CD8-positive, alpha-beta memory T cell (primary cell): ENCODE measurements around the gene BSG. TPM values are rescaled to one million over a fixed set of nuclear protein-coding genes. Genes with fewer than 3 reads are reported as not detected.
"Not testable (repeated sequence)": the region's sequence is repeated elsewhere in the genome, so short reads cannot be mapped to it uniquely, and the experiment has no call there.

Source experiments
- CTCF ChIA-PET: fragments of 350-600 bp; sonication (Branson Sonifier 250); formaldehyde crosslinking; loops from one replicate; lab custom pipeline; 2021; ENCODE audit warnings: antibody characterized with exemption; lab: Charles Lee
- POLR2A ChIA-PET: fragments of 350-600 bp; sonication (Branson Sonifier 250); formaldehyde crosslinking; loops from one replicate; lab custom pipeline; 2021; ENCODE audit warnings: antibody characterized with exemption; lab: Charles Lee
- DNase-seq, 5 donors: peaks; one replicate each; pipeline versions ENCODE4 v3.0.0 to v3.0.0-alpha.2; 2020 to 2022; ENCODE audit warnings: mixed read lengths in 1 of 5
- H3K27ac ChIP-seq: one replicate; pipeline ENCODE4 v1.7.0; 2013; ENCODE audit warnings: low read depth, mild to moderate bottlenecking, low read length, moderate library complexity
- H3K27me3 ChIP-seq: 2 replicates; pipeline ENCODE4 v1.7.0; 2013; ENCODE audit warnings: low read length, mild to moderate bottlenecking; ENCODE audit not compliant: insufficient read depth, poor library complexity, severe bottlenecking
- H3K36me3 ChIP-seq: 2 replicates; pipeline ENCODE4 v1.7.0; 2013; ENCODE audit warnings: mild to moderate bottlenecking, low read length, moderate library complexity; ENCODE audit not compliant: insufficient read depth
- H3K4me1 ChIP-seq: 2 replicates; pipeline ENCODE4 v1.7.0; 2013; ENCODE audit warnings: mild to moderate bottlenecking, low read length, moderate library complexity; ENCODE audit not compliant: insufficient read depth
- H3K4me3 ChIP-seq: 2 replicates; pipeline ENCODE4 v1.7.0; 2013; ENCODE audit warnings: mild to moderate bottlenecking, low read length
- H3K9me3 ChIP-seq: 2 replicates; pipeline ENCODE4 v1.7.0; 2013; ENCODE audit warnings: mild to moderate bottlenecking, low read length
- H3K27ac Mint-ChIP-seq, 8 donors: one replicate each; pipeline ENCODE4 v1.8.0; 2020 to 2021; ENCODE audit warnings: mixed read lengths in 8 of 8, mild to moderate bottlenecking in 6 of 8, inconsistent platforms in 3 of 8, moderate library complexity in 3 of 8
- H3K27me3 Mint-ChIP-seq, 2 donors: one replicate each; pipeline ENCODE4 v1.8.0; 2020 to 2021; ENCODE audit warnings: mixed read lengths in 2 of 2, mild to moderate bottlenecking in 1 of 2, moderate library complexity in 1 of 2
- H3K36me3 Mint-ChIP-seq, 3 donors: one replicate each; pipeline ENCODE4 v1.8.0; 2020 to 2021; ENCODE audit warnings: mixed read lengths in 3 of 3, inconsistent platforms in 1 of 3, mild to moderate bottlenecking in 1 of 3
- H3K4me1 Mint-ChIP-seq, 3 donors: one replicate each; pipeline ENCODE4 v1.8.0; 2020 to 2021; ENCODE audit warnings: mixed read lengths in 3 of 3, inconsistent platforms in 1 of 3, mild to moderate bottlenecking in 1 of 3
- H3K4me3 Mint-ChIP-seq, 7 donors: one replicate each; pipeline ENCODE4 v1.8.0; 2020 to 2021; ENCODE audit warnings: mixed read lengths in 7 of 7, mild to moderate bottlenecking in 6 of 7, moderate library complexity in 4 of 7, inconsistent platforms in 2 of 7
- H3K9me3 Mint-ChIP-seq, 5 donors: one replicate each; pipeline ENCODE4 v1.8.0; 2020 to 2022; ENCODE audit warnings: mixed read lengths in 5 of 5, mild to moderate bottlenecking in 3 of 5, moderate library complexity in 2 of 5, inconsistent platforms in 1 of 5
- polyA plus RNA-seq: library from polyadenylated mRNA; unstranded; fragments of 300-500 nt; fragmentation: Illumina TruSeq; gene quantifications from one replicate; pipeline ENCODE4 v1.2.3, GENCODE V29; 2021
- total RNA-seq, 2 experiments: library from RNA; stranded (reverse); gene quantifications; one replicate each; pipeline ENCODE4 v1.2.3, GENCODE V29; 2021

The BSG gene
- total and polyA plus RNA-seq, 3 experiments from 2014 or later = 250 to 436 (median 262) TPM

DNA sequence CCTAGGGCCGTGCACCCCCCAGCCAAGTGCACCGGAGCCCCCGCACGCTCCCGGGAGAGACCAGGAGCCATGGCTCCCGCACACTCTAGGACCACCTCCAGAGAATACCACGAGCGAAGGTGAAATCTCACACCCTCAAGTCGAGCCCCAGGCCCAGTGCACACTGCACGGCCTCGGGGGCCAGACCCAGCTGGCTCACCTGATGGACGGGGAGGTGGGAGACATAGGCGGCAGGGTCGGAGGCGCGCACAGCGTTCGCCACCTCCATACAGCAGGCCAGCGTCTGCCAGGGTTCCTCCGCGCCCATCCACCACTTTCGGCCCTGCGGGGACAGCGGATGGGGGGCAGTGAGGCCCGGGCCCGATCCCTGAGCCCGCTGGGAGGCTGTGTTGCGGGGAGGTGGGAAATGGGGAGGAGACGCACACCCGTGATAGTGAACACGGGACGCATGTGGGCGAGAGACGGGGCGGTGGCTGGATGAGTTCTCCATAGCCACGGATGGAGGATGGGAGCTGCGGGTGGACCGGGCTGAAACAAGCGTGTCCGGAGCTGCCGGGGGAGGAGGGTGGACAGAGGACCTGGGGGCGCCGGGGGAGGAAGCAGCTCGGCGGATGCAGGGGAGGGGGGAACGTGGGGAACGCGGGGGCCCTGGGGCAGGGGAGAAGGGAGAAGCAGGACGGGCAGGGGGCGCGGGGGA is 47.9 kb downstream of the BSG start:
- Histone ChIP-seq H3K9me3 (no peaks in the 10 kb centered on the region), H3K27me3 (no peaks in the 10 kb centered on the region), H3K36me3 (peaks cover 7% of the 10 kb centered on the region), H3K4me1 (no peaks in the 10 kb centered on the region), H3K27ac (no peak overlapping the region), H3K4me3 (no peak overlapping the region)
- ChIA-PET CTCF (no interaction called here), POLR2A (no interaction called here)
- Mint-ChIP-seq H3K27ac (no peak overlapping the region), H3K27me3 (no peaks in the 10 kb centered on the region), H3K4me3 (no peak overlapping the region), H3K9me3 (no peaks in the 10 kb centered on the region), H3K36me3 (peaks cover 0 to 51% (median 3%) of the 10 kb centered on the region in 3 donors), H3K4me1 (peaks cover 3 to 5% (median 4%) of the 10 kb centered on the region in 3 donors)
- no peak for DNase-seq

DNA sequence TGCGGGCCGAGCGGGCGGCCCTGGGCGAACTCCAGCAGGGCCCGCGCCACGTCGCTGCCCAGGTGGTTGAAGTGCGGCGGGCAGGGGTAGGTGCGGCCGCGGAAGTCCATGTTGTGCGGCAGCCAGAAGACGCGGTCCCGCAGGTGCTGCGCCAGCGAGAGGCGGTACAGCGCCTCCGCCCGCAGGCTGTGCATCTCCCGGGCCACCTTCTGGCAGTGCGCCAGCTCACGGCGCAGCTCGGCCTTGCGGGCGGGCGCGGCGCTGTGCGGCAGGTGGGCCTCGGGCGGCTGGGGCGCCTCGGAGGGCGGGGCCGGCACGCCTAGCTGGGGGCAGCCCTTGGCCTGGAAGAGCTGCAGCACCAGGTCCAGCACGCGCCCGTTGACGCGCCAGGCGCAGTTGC is 48.8 kb downstream of the BSG start:
- POLR2A ChIA-PET, H3K9me3 ChIP-seq, H3K27ac ChIP-seq, CTCF ChIA-PET, H3K4me3 ChIP-seq, H3K4me1 Mint-ChIP-seq, H3K4me1 ChIP-seq, H3K27ac Mint-ChIP-seq, H3K36me3 ChIP-seq, H3K27me3 Mint-ChIP-seq, H3K4me3 Mint-ChIP-seq, H3K27me3 ChIP-seq, H3K9me3 Mint-ChIP-seq, DNase-seq: not testable (repeated sequence)
- H3K36me3 Mint-ChIP-seq = peaks cover 0 to 54% (median 3%) of the 10 kb centered on the region in 3 donors

DNA sequence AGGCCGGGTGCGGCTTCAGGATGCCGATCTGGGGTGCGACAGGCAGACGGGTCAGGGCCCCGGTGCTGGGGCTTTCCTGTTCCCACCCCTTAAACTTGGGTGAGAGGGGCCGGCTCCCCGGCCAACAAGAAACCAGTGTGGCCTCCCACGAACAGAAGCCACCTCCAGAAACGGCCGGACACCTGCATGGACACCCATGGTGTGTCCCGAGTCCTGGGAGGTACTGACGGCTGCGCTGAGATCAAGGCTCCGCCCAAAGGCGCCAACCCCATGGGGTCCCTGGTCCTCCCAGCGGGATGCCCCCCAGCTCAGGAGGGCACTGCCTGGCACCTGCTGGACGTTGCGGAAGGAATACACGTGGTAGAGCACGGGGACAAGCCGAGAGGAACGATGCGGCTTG is 49.4 kb downstream of the BSG start:
- Mint-ChIP-seq H3K27me3 (no peaks in the 10 kb centered on the region), H3K4me1 (peaks cover 1 to 6% (median 3%) of the 10 kb centered on the region in 3 donors), H3K4me3 (no peak overlapping the region), H3K36me3 (peaks cover 1 to 56% (median 3%) of the 10 kb centered on the region in 3 donors), H3K9me3 (no peaks in the 10 kb centered on the region), H3K27ac (no peak overlapping the region)
- no peak overlapping the region for H3K4me3 ChIP-seq
- CTCF ChIA-PET = no interaction called here
- H3K27ac ChIP-seq = no peak overlapping the region
- no peaks in the 10 kb centered on the region for H3K27me3 ChIP-seq
- peaks cover 7% of the 10 kb centered on the region for H3K36me3 ChIP-seq
- no peaks in the 10 kb centered on the region for H3K9me3 ChIP-seq
- H3K4me1 ChIP-seq = no peaks in the 10 kb centered on the region
- no peak for DNase-seq
- POLR2A ChIA-PET = no interaction called here

DNA sequence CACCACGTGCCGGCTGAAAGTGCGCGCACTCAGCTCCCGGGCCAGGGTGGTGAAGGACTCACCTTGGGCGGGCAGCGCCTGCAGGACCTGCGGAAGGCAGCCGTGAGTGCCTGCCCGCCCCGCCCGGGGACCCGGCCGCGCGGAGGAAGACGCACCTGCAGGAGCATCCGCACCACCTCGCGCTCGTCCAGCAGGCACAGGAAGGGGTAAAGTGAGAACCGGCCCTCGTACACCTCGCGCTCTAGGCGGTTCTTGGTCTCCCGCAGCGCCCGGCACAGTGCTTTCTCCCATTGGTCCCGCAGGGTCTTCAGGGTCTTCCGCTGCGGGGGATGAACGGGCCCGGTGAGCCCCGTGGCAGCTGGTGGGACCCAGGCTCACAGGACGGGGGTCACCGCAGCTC is 50.3 kb downstream of the BSG start:
- Mint-ChIP-seq H3K27me3 (no peaks in the 10 kb centered on the region), H3K4me3 (no peak overlapping the region), H3K27ac (no peak overlapping the region), H3K9me3 (no peaks in the 10 kb centered on the region), H3K36me3 (peaks cover 3 to 57% (median 3%) of the 10 kb centered on the region in 3 donors), H3K4me1 (peaks cover 3 to 8% (median 4%) of the 10 kb centered on the region in 3 donors)
- ChIA-PET CTCF (no interaction called here), POLR2A (interaction anchor here (0.6 kb wide), 1 partner anchor 28 kb away, joined by 10 read pairs; no protein-coding TSS in a partner anchor)
- Histone ChIP-seq H3K4me3 (no peak overlapping the region), H3K27me3 (no peaks in the 10 kb centered on the region), H3K27ac (no peak overlapping the region), H3K36me3 (peaks cover 7% of the 10 kb centered on the region), H3K4me1 (no peaks in the 10 kb centered on the region), H3K9me3 (no peaks in the 10 kb centered on the region)
- no peak for DNase-seq

DNA sequence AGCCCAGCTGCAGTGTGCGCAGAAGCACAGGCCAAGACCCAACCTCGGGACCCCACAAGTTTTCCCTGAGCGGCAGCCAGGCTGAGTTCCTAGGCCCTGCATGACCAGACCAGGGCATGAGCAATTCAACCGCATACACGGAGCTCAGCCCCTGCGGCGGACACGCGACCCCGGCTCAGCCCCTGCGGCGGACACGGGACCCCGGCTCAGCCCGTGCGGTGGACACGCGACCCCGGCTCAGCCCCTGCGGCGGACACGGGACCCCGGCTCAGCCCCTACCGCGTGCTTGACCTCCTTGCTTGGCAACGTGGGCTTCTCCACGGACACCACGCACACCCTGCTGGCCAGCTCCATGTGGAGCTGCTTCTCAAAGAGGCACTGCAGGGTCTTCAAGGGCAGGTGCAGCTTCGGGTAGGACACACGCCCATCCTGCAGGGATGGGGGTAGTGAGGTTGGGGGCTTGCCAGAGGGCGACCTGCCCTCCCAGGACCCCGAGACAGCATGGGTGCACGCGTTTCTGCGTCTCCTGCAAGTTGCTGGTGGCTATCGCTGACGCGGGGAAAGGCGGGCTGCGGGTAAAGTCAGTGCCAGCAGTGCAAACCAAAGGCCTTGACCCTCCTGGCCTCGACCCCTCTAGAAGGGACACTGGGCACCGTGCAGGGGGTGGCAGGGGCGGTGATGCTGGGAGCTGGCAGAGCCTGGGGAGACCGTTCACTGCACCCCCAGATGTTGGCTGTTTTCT is 51.0 kb downstream of the BSG start:
- peaks cover 3 to 56% (median 3%) of the 10 kb centered on the region in 3 donors for H3K36me3 Mint-ChIP-seq
- H3K4me1 Mint-ChIP-seq = peaks cover 3 to 11% (median 4%) of the 10 kb centered on the region in 3 donors
- POLR2A ChIA-PET = interaction anchor here (0.6 kb wide), 2 partner anchors 27 to 63 kb away, joined by 3 to 10 read pairs; no protein-coding TSS in a partner anchor
- Histone ChIP-seq H3K27me3 (no peaks in the 10 kb centered on the region), H3K4me1 (no peaks in the 10 kb centered on the region), H3K27ac (no peak overlapping the region), H3K36me3 (peaks cover 13% of the 10 kb centered on the region), H3K9me3 (no peaks in the 10 kb centered on the region), H3K4me3 (no peak overlapping the region)
- no peak for DNase-seq
- H3K4me3 Mint-ChIP-seq = peak overlapping the region in 1 of 7 donors; percentile 5
- H3K9me3 Mint-ChIP-seq = no peaks in the 10 kb centered on the region
- H3K27me3 Mint-ChIP-seq = no peaks in the 10 kb centered on the region
- no peak overlapping the region for H3K27ac Mint-ChIP-seq
- CTCF ChIA-PET = no interaction called here

DNA sequence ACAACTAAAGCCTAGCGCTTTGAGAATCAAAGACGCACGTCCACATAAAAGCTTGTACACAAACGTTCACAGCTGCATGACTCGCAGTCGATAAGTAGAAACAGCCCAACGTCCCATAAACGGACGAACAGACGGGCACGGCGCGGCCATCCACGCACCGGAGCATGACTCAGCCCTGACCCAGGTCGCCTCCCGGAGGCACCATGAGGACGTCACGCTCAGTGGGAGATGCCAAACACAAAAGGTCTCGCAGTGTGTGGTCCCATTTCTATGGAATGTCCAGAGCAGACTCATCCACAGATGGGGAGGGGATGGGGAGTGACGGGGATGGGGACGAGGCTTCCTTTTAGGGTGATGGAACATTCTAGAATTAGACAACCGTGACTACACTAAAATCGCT is 51.6 kb downstream of the BSG start:
- H3K4me3 ChIP-seq = no peak overlapping the region
- Mint-ChIP-seq H3K9me3 (no peaks in the 10 kb centered on the region), H3K36me3 (peaks cover 4 to 56% (median 5%) of the 10 kb centered on the region in 3 donors), H3K4me3 (peak overlapping the region in 1 of 7 donors; percentile 5), H3K27me3 (no peaks in the 10 kb centered on the region), H3K4me1 (peaks cover 5 to 17% (median 5%) of the 10 kb centered on the region in 3 donors), H3K27ac (no peak overlapping the region)
- peaks cover 18% of the 10 kb centered on the region for H3K36me3 ChIP-seq
- no peaks in the 10 kb centered on the region for H3K27me3 ChIP-seq
- POLR2A ChIA-PET = interaction anchor here (0.6 kb wide), 1 partner anchor 64 kb away, joined by 3 read pairs; no protein-coding TSS in a partner anchor
- CTCF ChIA-PET = no interaction called here
- no peak for DNase-seq
- no peak overlapping the region for H3K27ac ChIP-seq
- no peaks in the 10 kb centered on the region for H3K9me3 ChIP-seq
- no peaks in the 10 kb centered on the region for H3K4me1 ChIP-seq

DNA sequence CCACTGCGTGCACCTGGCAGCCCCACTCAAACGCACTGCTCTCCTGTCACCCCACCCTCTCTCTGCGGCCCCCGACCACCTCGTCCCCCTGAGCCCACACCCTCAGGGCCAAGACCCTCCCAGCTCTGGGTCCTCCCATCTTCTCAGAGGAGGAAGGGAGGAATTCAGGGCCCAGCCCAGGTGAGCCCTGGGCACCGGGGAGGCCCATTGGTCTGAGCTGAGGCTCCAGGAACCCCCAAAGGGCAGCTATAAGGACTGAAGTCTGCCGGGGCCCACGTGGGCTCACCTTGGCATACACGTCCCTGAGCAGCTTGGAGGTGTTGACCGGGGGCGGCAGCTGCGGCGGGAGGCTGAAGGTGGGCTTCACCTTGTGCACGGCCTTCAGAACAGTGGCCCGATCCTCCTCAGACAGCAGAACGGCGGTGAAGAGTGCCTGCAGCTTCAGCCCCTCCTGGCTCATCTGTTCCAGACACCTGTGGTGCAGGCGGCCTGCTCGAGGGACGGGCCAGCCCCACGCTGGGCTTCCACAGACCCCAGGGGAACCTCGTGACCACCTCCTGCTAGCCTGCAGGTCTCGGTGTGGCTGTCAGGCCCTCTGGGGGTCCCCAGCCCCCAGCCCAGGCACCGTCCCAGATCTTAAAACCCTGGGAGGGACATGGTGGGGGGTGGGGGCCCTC is 52.2 kb downstream of the BSG start:
- no peak overlapping the region for H3K4me3 Mint-ChIP-seq
- no peaks in the 10 kb centered on the region for H3K9me3 Mint-ChIP-seq
- ChIA-PET CTCF (no interaction called here), POLR2A (no interaction called here)
- H3K27ac Mint-ChIP-seq = peak overlapping the region in 2 of 8 donors; percentile 36 to 54
- Histone ChIP-seq H3K9me3 (no peaks in the 10 kb centered on the region), H3K27ac (no peak overlapping the region), H3K4me1 (no peaks in the 10 kb centered on the region), H3K36me3 (peaks cover 20% of the 10 kb centered on the region), H3K27me3 (no peaks in the 10 kb centered on the region), H3K4me3 (no peak overlapping the region)
- no peak for DNase-seq
- H3K36me3 Mint-ChIP-seq = peaks cover 6 to 56% (median 6%) of the 10 kb centered on the region in 3 donors
- H3K4me1 Mint-ChIP-seq = peaks cover 6 to 20% (median 7%) of the 10 kb centered on the region in 3 donors
- no peaks in the 10 kb centered on the region for H3K27me3 Mint-ChIP-seq
